Stimulated activated CD4-positive, alpha-beta T cell treated with anti-CD3 and anti-CD28 coated beads, Interleukin-12 subunit alpha, Interleukin-12 subunit beta, amount 100 ng/mL, for 48 hours (primary cell): ENCODE measurements around the gene PARL.

Experiments
- DNase-seq, 3 donors: peaks; one replicate each; pipeline ENCODE4 v3.0.0-alpha.2; 2020; ENCODE audit warnings: low read depth in 2 of 3, low spot score in 1 of 3

Gene PARL

GRCh38 chr3:183884427-183885296 lies at the start of gene PARL:
PARL (minus strand) TSS chr3:183884880; CDS start chr3:183884846, 34 bp downstream.
- DNase-seq = peak; percentile 92 to 97 (median 96)

GRCh38 chr3:183933160-183933559 lies 48.5 kb upstream of the PARL start:
- DNase-seq = no peak

GRCh38 chr3:183931881-183932280 lies 47.2 kb upstream of the PARL start:
- no peak for DNase-seq

GRCh38 chr3:183930086-183930485 lies 45.4 kb upstream of the PARL start:
- no peak for DNase-seq

GRCh38 chr3:183927059-183927458 lies 42.4 kb upstream of the PARL start:
- no peak for DNase-seq

- no peak for DNase-seq
Observed at GRCh38 chr3:183924956-183925355, 40.3 kb upstream of the PARL start.

- no peak for DNase-seq
Observed at GRCh38 chr3:183924543-183924942, 39.9 kb upstream of the PARL start.

GRCh38 chr3:183922421-183922820 lies 37.7 kb upstream of the PARL start:
- DNase-seq = no peak

- no peak for DNase-seq
Observed at GRCh38 chr3:183921096-183921495, 36.4 kb upstream of the PARL start.

- no peak for DNase-seq
Observed at GRCh38 chr3:183920416-183920815, 35.7 kb upstream of the PARL start.

- no peak for DNase-seq
Observed at GRCh38 chr3:183918178-183918577, 33.5 kb upstream of the PARL start.

- no peak for DNase-seq
Observed at GRCh38 chr3:183917776-183918175, 33.1 kb upstream of the PARL start.

- DNase-seq = no peak
Observed at GRCh38 chr3:183914856-183915255, 30.2 kb upstream of the PARL start.

GRCh38 chr3:183913580-183913920 lies 28.9 kb upstream of the PARL start:
- no peak for DNase-seq

GRCh38 chr3:183912895-183913579 lies 28.4 kb upstream of the PARL start:
- no peak for DNase-seq

- no peak for DNase-seq
Observed at GRCh38 chr3:183911763-183912506, 27.3 kb upstream of the PARL start.

- no peak for DNase-seq
Observed at GRCh38 chr3:183911087-183911486, 26.4 kb upstream of the PARL start.

- no peak for DNase-seq
Observed at GRCh38 chr3:183909030-183909600, 24.4 kb upstream of the PARL start.

- no peak for DNase-seq
Observed at GRCh38 chr3:183907911-183908331, 23.2 kb upstream of the PARL start.

- DNase-seq = no peak
Observed at GRCh38 chr3:183907176-183907575, 22.5 kb upstream of the PARL start.

GRCh38 chr3:183906234-183906921 lies 21.7 kb upstream of the PARL start:
- DNase-seq = no peak
